Upper lobe of right lung (tissue), 1 donor: ENCODE results near the gene KRT6B. TPM values are rescaled to one million over a fixed set of nuclear protein-coding genes. Genes with fewer than 3 reads are reported as not detected.

Experiments used
- ATAC-seq: fragments of 200-7000 bp; cut with Tn5 transposase; one replicate; pipeline ENCODE4 v1.9.1; 2020; ENCODE audit warnings: mild to moderate bottlenecking, moderate library complexity
- DNase-seq: peaks from one replicate; pipeline ENCODE4 v3.0.0-alpha.2; 2020
- H3K27ac ChIP-seq: fragments of 200-600 bp; one replicate; pipeline ENCODE4 v1.8.0; 2022
- H3K27me3 ChIP-seq: fragments of 200-600 bp; one replicate; pipeline ENCODE4 v1.8.0; 2022; ENCODE audit warnings: mild to moderate bottlenecking
- H3K36me3 ChIP-seq: fragments of 200-600 bp; one replicate; pipeline ENCODE4 v1.8.0; 2022
- H3K4me1 ChIP-seq: fragments of 200-600 bp; one replicate; pipeline ENCODE4 v1.8.0; 2022
- H3K4me3 ChIP-seq: fragments of 200-600 bp; one replicate; pipeline ENCODE4 v1.8.0; 2022; ENCODE audit warnings: mild to moderate bottlenecking
- H3K9me3 ChIP-seq: fragments of 200-600 bp; one replicate; pipeline ENCODE4 v1.8.0; 2022
- CTCF ChIP-seq: fragments of 200-600 bp; IDR thresholded peaks from one replicate; pipeline ENCODE4 v1.8.0; 2022; ENCODE audit warnings: antibody characterized with exemption
- intact Hi-C: fragments of 100-400 bp; cut with DNase I; formaldehyde crosslinking; loops from one replicate; pipeline ENCODE4 v1.11.0; 2022
- total RNA-seq: library from RNA; stranded (reverse); fragmentation: NEBNext Ultra II Directional; extraction: Animal tissue kit (Norgen Biotek cat#: 25700); gene quantifications from one replicate; pipeline ENCODE4 v1.2.1, GENCODE V29; 2021
- donor health status: DM: no; HTN: yes; CAD: no; lungs with severe emphysema.

KRT6B gene
- total RNA-seq, 1 donor from 2014 or later = not detected

- no peaks in the 10 kb centered on the region for H3K9me3 ChIP-seq
- no peak overlapping the region for H3K27ac ChIP-seq
- no peak for ATAC-seq
- H3K4me3 ChIP-seq = no peak overlapping the region
- DNase-seq = no peak
- peaks cover 11% of the 10 kb centered on the region for H3K27me3 ChIP-seq
- no peaks in the 10 kb centered on the region for H3K4me1 ChIP-seq
- H3K36me3 ChIP-seq = no peaks in the 10 kb centered on the region
- no peak for TF ChIP-seq CTCF
- intact Hi-C loops = no loop called here
Observed at GRCh38 chr12:52402873-52403540, 48.9 kb downstream of the KRT6B start.

- no peaks in the 10 kb centered on the region for H3K36me3 ChIP-seq
- DNase-seq (no peak), ATAC-seq (no peak)
- no peaks in the 10 kb centered on the region for H3K4me1 ChIP-seq
- TF ChIP-seq CTCF = no peak
- intact Hi-C loops = no loop called here
- no peaks in the 10 kb centered on the region for H3K9me3 ChIP-seq
- H3K27me3 ChIP-seq = peaks cover 11% of the 10 kb centered on the region
- H3K4me3 ChIP-seq = no peak overlapping the region
- H3K27ac ChIP-seq = no peak overlapping the region
Observed at GRCh38 chr12:52402377-52402776, 49.6 kb downstream of the KRT6B start.

GRCh38 chr12:52401926-52402325, 50.0 kb downstream of the KRT6B start:
- H3K27ac ChIP-seq = no peak overlapping the region
- DNase-seq (no peak), ATAC-seq (no peak)
- no peak overlapping the region for H3K4me3 ChIP-seq
- H3K27me3 ChIP-seq = peaks cover 11% of the 10 kb centered on the region
- no peaks in the 10 kb centered on the region for H3K4me1 ChIP-seq
- H3K9me3 ChIP-seq = no peaks in the 10 kb centered on the region
- intact Hi-C loops = no loop called here
- H3K36me3 ChIP-seq = no peaks in the 10 kb centered on the region
- TF ChIP-seq CTCF = no peak

GRCh38 chr12:52401526-52401925, 50.4 kb downstream of the KRT6B start:
- H3K36me3 ChIP-seq = no peaks in the 10 kb centered on the region
- no peaks in the 10 kb centered on the region for H3K9me3 ChIP-seq
- TF ChIP-seq CTCF = no peak
- no peak for ATAC-seq
- no peak overlapping the region for H3K4me3 ChIP-seq
- no peak overlapping the region for H3K27ac ChIP-seq
- DNase-seq = no peak
- intact Hi-C loops = no loop called here
- H3K4me1 ChIP-seq = no peaks in the 10 kb centered on the region
- H3K27me3 ChIP-seq = peaks cover 11% of the 10 kb centered on the region

- intact Hi-C loops = no loop called here
- Histone ChIP-seq H3K27me3 (peaks cover 11% of the 10 kb centered on the region), H3K4me1 (no peaks in the 10 kb centered on the region), H3K4me3 (no peak overlapping the region), H3K27ac (no peak overlapping the region), H3K36me3 (no peaks in the 10 kb centered on the region), H3K9me3 (no peaks in the 10 kb centered on the region)
- no peak for DNase-seq
- ATAC-seq = no peak
- no peak for TF ChIP-seq CTCF
Observed at GRCh38 chr12:52400906-52401305, 51.0 kb downstream of the KRT6B start.

GRCh38 chr12:52399756-52400155, 52.2 kb downstream of the KRT6B start:
- no peak for ATAC-seq

More at GRCh38 chr12:52399756-52400155, 52.2 kb downstream of the KRT6B start:
- Histone ChIP-seq H3K27me3 (peaks cover 15% of the 10 kb centered on the region), H3K36me3 (no peaks in the 10 kb centered on the region), H3K27ac (no peak overlapping the region), H3K9me3 (no peaks in the 10 kb centered on the region), H3K4me1 (no peaks in the 10 kb centered on the region), H3K4me3 (no peak overlapping the region)
- TF ChIP-seq CTCF = no peak
- intact Hi-C loops = no loop called here
- DNase-seq = peak; percentile 45
